ENCODE results near the gene LHPP. TPM values are rescaled to one million over a fixed set of nuclear protein-coding genes. Genes with fewer than 3 reads are reported as not detected.

Gene LHPP
- total RNA-seq, 1 donor from 2014 or later: 6.0 TPM

- H3K27me3 Mint-ChIP-seq (ENCODE audit: unreplicated experiment): peaks cover 2% of the 10 kb centered on the region
- H3K27ac Mint-ChIP-seq (ENCODE audit: unreplicated experiment): peak overlapping the region; percentile 84
- TF ChIP-seq CTCF (IDR thresholded peaks at IDR 0.05; ENCODE audit: partially characterized antibody, unreplicated experiment): no peak
- DNase-seq: peak; percentile 4
- peaks cover 15% of the 10 kb centered on the region for H3K4me1 Mint-ChIP-seq (ENCODE audit: low read depth, unreplicated experiment)
- H3K36me3 Mint-ChIP-seq (ENCODE audit: unreplicated experiment): peaks cover 5% of the 10 kb centered on the region
- no peak overlapping the region for H3K4me3 Mint-ChIP-seq (ENCODE audit: unreplicated experiment)
- H3K9me3 Mint-ChIP-seq (ENCODE audit: unreplicated experiment): peaks cover 4% of the 10 kb centered on the region
These were observed 108.2 kb downstream of the LHPP start for GRCh38 chr10:124569623-124570470.

- H3K27me3 Mint-ChIP-seq (ENCODE audit: unreplicated experiment): peaks cover 4% of the 10 kb centered on the region
- TF ChIP-seq CTCF (IDR thresholded peaks at IDR 0.05; ENCODE audit: partially characterized antibody, unreplicated experiment): no peak
- H3K9me3 Mint-ChIP-seq (ENCODE audit: unreplicated experiment): peaks cover 4% of the 10 kb centered on the region
- no peak overlapping the region for H3K4me3 Mint-ChIP-seq (ENCODE audit: unreplicated experiment)
- peaks cover 5% of the 10 kb centered on the region for H3K36me3 Mint-ChIP-seq (ENCODE audit: unreplicated experiment)
- H3K27ac Mint-ChIP-seq (ENCODE audit: unreplicated experiment): no peak overlapping the region
- DNase-seq: no peak
- H3K4me1 Mint-ChIP-seq (ENCODE audit: low read depth, unreplicated experiment): peaks cover 16% of the 10 kb centered on the region
These were observed 109.0 kb downstream of the LHPP start for GRCh38 chr10:124570646-124571045.

GRCh38 chr10:124572751-124573150 lies 111.1 kb downstream of the LHPP start:
- H3K27me3 Mint-ChIP-seq (ENCODE audit: unreplicated experiment): peaks cover 6% of the 10 kb centered on the region
- H3K36me3 Mint-ChIP-seq (ENCODE audit: unreplicated experiment): peaks cover 5% of the 10 kb centered on the region
- H3K4me3 Mint-ChIP-seq (ENCODE audit: unreplicated experiment): no peak overlapping the region
- H3K9me3 Mint-ChIP-seq (ENCODE audit: unreplicated experiment): peaks cover 8% of the 10 kb centered on the region
- DNase-seq: no peak
- TF ChIP-seq CTCF (IDR thresholded peaks at IDR 0.05; ENCODE audit: partially characterized antibody, unreplicated experiment): no peak
- no peak overlapping the region for H3K27ac Mint-ChIP-seq (ENCODE audit: unreplicated experiment)
- H3K4me1 Mint-ChIP-seq (ENCODE audit: low read depth, unreplicated experiment): peaks cover 16% of the 10 kb centered on the region

- H3K4me1 Mint-ChIP-seq (ENCODE audit: low read depth, unreplicated experiment): peaks cover 12% of the 10 kb centered on the region
- H3K9me3 Mint-ChIP-seq (ENCODE audit: unreplicated experiment): peaks cover 8% of the 10 kb centered on the region
- no peak overlapping the region for H3K4me3 Mint-ChIP-seq (ENCODE audit: unreplicated experiment)
- DNase-seq: peak; percentile 13
- H3K27me3 Mint-ChIP-seq (ENCODE audit: unreplicated experiment): peaks cover 6% of the 10 kb centered on the region
- no peak for TF ChIP-seq CTCF (IDR thresholded peaks at IDR 0.05; ENCODE audit: partially characterized antibody, unreplicated experiment)
- peaks cover 5% of the 10 kb centered on the region for H3K36me3 Mint-ChIP-seq (ENCODE audit: unreplicated experiment)
- no peak overlapping the region for H3K27ac Mint-ChIP-seq (ENCODE audit: unreplicated experiment)
These were observed 112.3 kb downstream of the LHPP start for GRCh38 chr10:124573726-124574455.
